Osteoblast (primary cell): ENCODE measurements around the gene SPEM2. TPM values are rescaled to one million over a fixed set of nuclear protein-coding genes. Genes with fewer than 3 reads are reported as not detected.
A peak's percentile ranks its signal among the peaks of the same experiment; 100 is the strongest.

ENCODE experiments used
- DNase-seq: peaks from one replicate; pipeline ENCODE4 v3.0.0; 2011; ENCODE audit warnings: low spot score, mixed read lengths; ENCODE audit not compliant: insufficient read length; ENCODE audit errors: missing footprints
- H2AFZ ChIP-seq: 2 replicates; pipeline ENCODE4 v1.6.0; 2011; ENCODE audit warnings: mild to moderate bottlenecking, low read length
- H3K27ac ChIP-seq: 2 replicates; pipeline ENCODE4 v1.5.1; 2011; ENCODE audit warnings: mild to moderate bottlenecking, low read depth, low read length, moderate library complexity
- H3K27me3 ChIP-seq: 2 replicates; pipeline ENCODE4 v1.6.0; 2012; ENCODE audit warnings: mild to moderate bottlenecking, control low read depth, inconsistent platforms, low read length, moderate library complexity; ENCODE audit not compliant: insufficient read depth
- H3K36me3 ChIP-seq: 2 replicates; pipeline ENCODE4 v1.5.1; 2011; ENCODE audit warnings: mild to moderate bottlenecking, low read length, control low read depth, moderate library complexity; ENCODE audit not compliant: insufficient read depth
- H3K4me1 ChIP-seq: 2 replicates; pipeline ENCODE4 v1.5.1; 2011; ENCODE audit warnings: mild to moderate bottlenecking, low read length, control low read depth, moderate library complexity; ENCODE audit not compliant: insufficient read depth
- H3K4me2 ChIP-seq: 2 replicates; pipeline ENCODE4 v1.6.0; 2011; ENCODE audit warnings: mild to moderate bottlenecking, low read length; ENCODE audit not compliant: insufficient read depth
- H3K4me3 ChIP-seq: fragments of 200-600 bp; sonication (generic); 3 replicates; pipeline ENCODE4 v1.5.1; 2012; ENCODE audit warnings: mild to moderate bottlenecking, low read length, inconsistent platforms; ENCODE audit not compliant: insufficient read depth
- H3K79me2 ChIP-seq: 2 replicates; pipeline ENCODE4 v1.6.0; 2012; ENCODE audit warnings: mild to moderate bottlenecking, low read length, control low read depth, inconsistent platforms; ENCODE audit not compliant: insufficient read depth
- H3K9me3 ChIP-seq: 2 replicates; pipeline ENCODE4 v1.5.1; 2011; ENCODE audit warnings: low read depth, low read length, control low read depth
- H4K20me1 ChIP-seq: 2 replicates; pipeline ENCODE4 v1.6.0; 2012; ENCODE audit warnings: mild to moderate bottlenecking, low read length, control low read depth; ENCODE audit not compliant: insufficient read depth
- total RNA-seq: library from RNA; depleted of rRNA; stranded (reverse); fragments of >200 nt; gene quantifications from 2 replicates; pipeline ENCODE4 v1.2.3, GENCODE V29; 2012
- TF ChIP-seq, protein P1 (sequence below): IDR thresholded peaks from 2 replicates; pipeline ENCODE4 v1.5.1; 2011; ENCODE audit warnings: mild to moderate bottlenecking, low read depth, low read length, moderate library complexity; ENCODE audit errors: extremely low read depth

SPEM2 gene
- total RNA-seq, 1 donor, result not detected

DNA sequence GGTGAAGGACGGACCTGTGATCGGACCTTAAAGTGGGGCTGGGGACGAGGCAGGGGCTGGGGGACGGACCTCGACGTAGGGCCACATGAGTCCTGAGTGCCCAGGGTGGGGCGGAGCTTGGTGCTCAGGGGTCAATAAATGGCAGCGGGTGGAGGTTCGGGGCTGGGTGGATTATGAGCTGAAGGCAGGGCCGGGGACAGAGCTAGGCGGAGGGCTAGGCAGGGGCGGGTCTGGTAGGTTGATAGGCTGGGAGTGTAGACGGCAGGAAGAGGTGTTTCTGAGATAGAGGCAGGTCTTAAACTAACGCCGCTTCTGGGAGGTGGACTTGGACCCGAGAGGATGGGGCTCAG lies 20.2 kb downstream of the SPEM2 start:
- Histone ChIP-seq H2AFZ (peak overlapping the region; percentile 68), H3K27ac (no peak overlapping the region), H3K4me2 (peak overlapping the region; percentile 77), H3K4me1 (peaks cover 17% of the 10 kb centered on the region), H3K9me3 (no peaks in the 10 kb centered on the region), H3K79me2 (no peaks in the 10 kb centered on the region), H3K27me3 (peaks cover 33% of the 10 kb centered on the region), H4K20me1 (no peaks in the 10 kb centered on the region), H3K36me3 (no peaks in the 10 kb centered on the region), H3K4me3 (peak overlapping the region; percentile 64)
- TF ChIP-seq, protein P1, sequence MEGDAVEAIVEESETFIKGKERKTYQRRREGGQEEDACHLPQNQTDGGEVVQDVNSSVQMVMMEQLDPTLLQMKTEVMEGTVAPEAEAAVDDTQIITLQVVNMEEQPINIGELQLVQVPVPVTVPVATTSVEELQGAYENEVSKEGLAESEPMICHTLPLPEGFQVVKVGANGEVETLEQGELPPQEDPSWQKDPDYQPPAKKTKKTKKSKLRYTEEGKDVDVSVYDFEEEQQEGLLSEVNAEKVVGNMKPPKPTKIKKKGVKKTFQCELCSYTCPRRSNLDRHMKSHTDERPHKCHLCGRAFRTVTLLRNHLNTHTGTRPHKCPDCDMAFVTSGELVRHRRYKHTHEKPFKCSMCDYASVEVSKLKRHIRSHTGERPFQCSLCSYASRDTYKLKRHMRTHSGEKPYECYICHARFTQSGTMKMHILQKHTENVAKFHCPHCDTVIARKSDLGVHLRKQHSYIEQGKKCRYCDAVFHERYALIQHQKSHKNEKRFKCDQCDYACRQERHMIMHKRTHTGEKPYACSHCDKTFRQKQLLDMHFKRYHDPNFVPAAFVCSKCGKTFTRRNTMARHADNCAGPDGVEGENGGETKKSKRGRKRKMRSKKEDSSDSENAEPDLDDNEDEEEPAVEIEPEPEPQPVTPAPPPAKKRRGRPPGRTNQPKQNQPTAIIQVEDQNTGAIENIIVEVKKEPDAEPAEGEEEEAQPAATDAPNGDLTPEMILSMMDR, result no peak
- DNase-seq, result no peak

DNA sequence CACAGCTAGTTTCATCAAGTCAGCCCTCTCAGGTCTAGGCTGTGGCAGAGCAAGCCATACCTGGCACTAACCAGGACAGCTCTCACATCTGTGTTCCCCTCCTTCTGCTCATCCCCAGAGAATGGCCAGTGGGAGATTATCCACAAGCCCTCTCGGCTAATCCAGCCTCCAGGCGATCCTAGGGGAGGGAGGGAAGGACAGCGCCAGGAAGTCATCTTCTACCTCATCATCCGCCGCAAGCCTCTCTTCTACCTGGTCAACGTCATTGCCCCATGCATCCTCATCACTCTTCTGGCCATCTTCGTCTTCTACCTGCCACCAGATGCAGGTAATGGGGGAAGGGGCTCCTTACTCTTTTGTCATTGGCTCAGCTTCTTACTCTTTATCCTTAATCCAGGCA lies 23.0 kb downstream of the SPEM2 start:
- peaks cover 14% of the 10 kb centered on the region for H3K4me1 ChIP-seq
- peak; percentile 67 for DNase-seq
- no peak overlapping the region for H3K27ac ChIP-seq
- H3K9me3 ChIP-seq, result no peaks in the 10 kb centered on the region
- H2AFZ ChIP-seq, result no peak overlapping the region
- H3K4me2 ChIP-seq, result no peak overlapping the region
- H3K27me3 ChIP-seq, result peaks cover 29% of the 10 kb centered on the region
- TF ChIP-seq, protein P1, result no peak
- no peak overlapping the region for H3K4me3 ChIP-seq
- H4K20me1 ChIP-seq, result no peaks in the 10 kb centered on the region
- H3K79me2 ChIP-seq, result no peaks in the 10 kb centered on the region
- no peaks in the 10 kb centered on the region for H3K36me3 ChIP-seq

DNA sequence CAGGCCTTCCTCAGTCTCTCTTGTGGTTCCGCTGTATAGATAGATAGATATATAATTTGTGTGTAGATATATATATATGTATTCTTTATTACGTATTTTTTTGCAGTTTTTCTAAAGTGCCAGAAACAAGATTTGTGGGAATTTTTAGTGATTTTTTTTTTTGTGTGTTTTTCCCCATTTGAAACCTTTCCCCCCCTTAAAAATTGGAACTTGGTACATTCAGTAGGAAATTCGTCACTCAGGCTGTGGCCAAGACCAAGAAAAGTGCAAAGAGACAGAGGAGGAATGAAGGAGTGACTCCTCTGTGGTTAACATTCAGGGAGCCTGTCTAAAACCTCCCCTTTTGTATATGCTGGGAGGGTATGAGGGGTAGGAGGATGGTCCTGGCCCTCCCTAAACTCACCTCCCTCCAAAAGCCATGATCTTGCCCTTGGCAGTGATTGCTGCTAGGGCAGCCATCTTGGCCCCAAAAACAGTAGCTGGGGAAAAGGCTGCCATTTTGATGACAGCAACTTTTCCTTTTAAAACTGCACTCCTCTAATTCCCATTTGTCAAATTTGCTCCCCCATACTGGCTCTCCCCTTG lies 34.6 kb downstream of the SPEM2 start:
- H4K20me1 ChIP-seq, result peaks cover 4% of the 10 kb centered on the region
- no peaks in the 10 kb centered on the region for H3K4me1 ChIP-seq
- H3K4me2 ChIP-seq, result no peak overlapping the region
- H3K27ac ChIP-seq, result no peak overlapping the region
- H3K27me3 ChIP-seq, result no peaks in the 10 kb centered on the region
- no peaks in the 10 kb centered on the region for H3K9me3 ChIP-seq
- peaks cover 19% of the 10 kb centered on the region for H3K36me3 ChIP-seq
- no peak overlapping the region for H2AFZ ChIP-seq
- peak; percentile 86 for DNase-seq
- H3K4me3 ChIP-seq, result no peak overlapping the region
- TF ChIP-seq, protein P1, result no peak
- H3K79me2 ChIP-seq, result peaks cover 4% of the 10 kb centered on the region

DNA sequence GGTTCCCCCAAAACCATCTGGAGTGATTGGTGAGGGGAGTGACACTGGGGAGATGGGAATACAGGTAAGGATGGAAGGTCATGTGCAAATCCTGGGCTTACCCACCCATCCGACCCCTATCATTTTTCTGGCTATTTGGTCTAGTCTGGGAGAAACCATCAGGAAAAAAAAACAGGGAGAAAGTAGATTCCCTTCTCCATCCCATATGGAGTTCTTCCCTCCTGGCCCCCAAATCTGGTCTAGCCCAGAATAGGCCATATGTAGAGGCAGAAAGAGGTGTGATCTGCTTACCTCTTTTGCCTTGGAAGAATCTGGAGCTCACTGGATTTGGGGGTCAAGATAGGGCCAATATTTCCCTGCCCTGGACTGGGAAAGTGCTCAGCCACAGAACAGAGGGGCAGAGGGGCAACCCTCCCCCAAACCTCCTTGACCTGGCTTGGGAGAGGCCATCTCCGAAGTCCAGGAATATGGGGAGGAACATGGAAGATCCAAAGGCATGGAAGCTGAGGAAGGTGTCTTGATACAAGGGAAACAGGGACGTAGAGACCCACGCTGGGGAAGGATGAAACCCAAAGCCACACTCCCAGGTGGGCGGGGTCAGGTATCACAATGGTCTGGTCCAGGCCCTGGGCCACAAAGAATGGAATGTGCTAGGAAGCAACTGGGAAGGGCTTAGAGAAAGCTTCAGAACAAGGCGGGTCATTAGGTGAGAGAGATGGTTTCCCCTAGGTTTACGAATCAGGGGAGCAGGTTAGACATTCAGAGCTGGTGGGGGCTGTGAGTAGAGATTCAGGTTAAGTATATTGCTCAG lies 35.6 kb downstream of the SPEM2 start:
- Histone ChIP-seq H3K79me2 (peaks cover 11% of the 10 kb centered on the region), H3K9me3 (no peaks in the 10 kb centered on the region), H3K4me2 (no peak overlapping the region), H3K4me3 (no peak overlapping the region), H3K27me3 (no peaks in the 10 kb centered on the region), H3K27ac (no peak overlapping the region), H3K36me3 (peaks cover 23% of the 10 kb centered on the region), H3K4me1 (no peaks in the 10 kb centered on the region), H2AFZ (no peak overlapping the region), H4K20me1 (peaks cover 8% of the 10 kb centered on the region)
- DNase-seq, result peak; percentile 58
- TF ChIP-seq, protein P1, result no peak
